Neutrophil (primary cell): ENCODE data around the gene TMEM45B.

Experiments
- H3K27ac ChIP-seq: fragments of 200-600 bp; sonication (generic); 2 replicates; pipeline ENCODE4 v1.5.1; 2016; ENCODE audit warnings: mild to moderate bottlenecking, moderate library complexity
- H3K27me3 ChIP-seq: fragments of 200-600 bp; sonication (generic); 2 replicates; pipeline ENCODE4 v1.6.0; 2016; ENCODE audit warnings: mild to moderate bottlenecking
- H3K36me3 ChIP-seq: fragments of 200-600 bp; sonication (generic); 2 replicates; pipeline ENCODE4 v1.5.1; 2017
- H3K4me1 ChIP-seq, 2 experiments: fragments of 200-600 bp in 1 of 2; sonication (generic) in 1 of 2; 1 replicate in 1 of 2; 2 replicates in 1 of 2; pipeline versions ENCODE4 v1.5.1 to v1.6.1; 2013 to 2016; ENCODE audit warnings: low read depth in 1 of 2, low read length in 1 of 2, mild to moderate bottlenecking in 1 of 2, moderate library complexity in 1 of 2; ENCODE audit not compliant: control insufficient read depth in 1 of 2, insufficient read depth in 1 of 2
- H3K4me3 ChIP-seq, 2 experiments: fragments of 200-600 bp in 1 of 2; sonication (generic) in 1 of 2; 1 replicate in 1 of 2; 2 replicates in 1 of 2; pipeline ENCODE4 v1.5.1; 2013 to 2016; ENCODE audit warnings: low read depth in 1 of 2, low read length in 1 of 2, mild to moderate bottlenecking in 1 of 2, moderate library complexity in 1 of 2
- H3K9me3 ChIP-seq: fragments of 200-600 bp; sonication (generic); 2 replicates; pipeline ENCODE4 v1.5.1; 2016
- CTCF ChIP-seq: fragments of 200-600 bp; sonication (generic); IDR thresholded peaks from 2 replicates; pipeline ENCODE4 v1.5.1; 2016; ENCODE audit warnings: antibody characterized with exemption

Gene TMEM45B

GRCh38 chr11:129880311-129880710 is 64.7 kb downstream of the TMEM45B start:
- no peaks in the 10 kb centered on the region for H3K4me1 ChIP-seq
- TF ChIP-seq CTCF, result no peak
- no peak overlapping the region for H3K27ac ChIP-seq
- no peaks in the 10 kb centered on the region for H3K9me3 ChIP-seq
- peaks cover 100% of the 10 kb centered on the region for H3K36me3 ChIP-seq
- no peak overlapping the region for H3K4me3 ChIP-seq
- H3K27me3 ChIP-seq, result no peaks in the 10 kb centered on the region

- H3K4me3 ChIP-seq, result no peak overlapping the region
- peaks cover 100% of the 10 kb centered on the region for H3K36me3 ChIP-seq
- no peak for TF ChIP-seq CTCF
- H3K4me1 ChIP-seq, result no peaks in the 10 kb centered on the region
- H3K27me3 ChIP-seq, result no peaks in the 10 kb centered on the region
- no peaks in the 10 kb centered on the region for H3K9me3 ChIP-seq
- no peak overlapping the region for H3K27ac ChIP-seq
These were observed 66.0 kb downstream of the TMEM45B start for GRCh38 chr11:129881570-129882170.

- Histone ChIP-seq H3K36me3 (peaks cover 99% of the 10 kb centered on the region), H3K27me3 (no peaks in the 10 kb centered on the region), H3K4me1 (no peaks in the 10 kb centered on the region), H3K9me3 (no peaks in the 10 kb centered on the region), H3K4me3 (no peak overlapping the region), H3K27ac (no peak overlapping the region)
- no peak for TF ChIP-seq CTCF
These were observed 68.9 kb downstream of the TMEM45B start for GRCh38 chr11:129884581-129884980.

GRCh38 chr11:129885381-129885780 is 69.7 kb downstream of the TMEM45B start:
- Histone ChIP-seq H3K4me3 (no peak overlapping the region), H3K27ac (no peak overlapping the region), H3K9me3 (no peaks in the 10 kb centered on the region), H3K36me3 (peaks cover 99% of the 10 kb centered on the region), H3K27me3 (no peaks in the 10 kb centered on the region), H3K4me1 (no peaks in the 10 kb centered on the region)
- no peak for TF ChIP-seq CTCF

- no peaks in the 10 kb centered on the region for H3K9me3 ChIP-seq
- no peak overlapping the region for H3K27ac ChIP-seq
- peaks cover 94% of the 10 kb centered on the region for H3K36me3 ChIP-seq
- H3K4me3 ChIP-seq, result no peak overlapping the region
- H3K27me3 ChIP-seq, result no peaks in the 10 kb centered on the region
- no peaks in the 10 kb centered on the region for H3K4me1 ChIP-seq
- TF ChIP-seq CTCF, result no peak
These were observed 72.8 kb downstream of the TMEM45B start for GRCh38 chr11:129888451-129888850.
